Fibroblast of peridontal ligament (primary cell): ENCODE results near the gene FAM20A.
"Not testable (repeated sequence)": the region's sequence is repeated elsewhere in the genome, so short reads cannot be mapped to it uniquely, and the experiment has no call there.

Experiments used
- DNase-seq: peaks from one replicate; pipeline ENCODE4 v3.0.0-alpha.2; 2010; ENCODE audit errors: extremely low read depth

FAM20A gene

DNA sequence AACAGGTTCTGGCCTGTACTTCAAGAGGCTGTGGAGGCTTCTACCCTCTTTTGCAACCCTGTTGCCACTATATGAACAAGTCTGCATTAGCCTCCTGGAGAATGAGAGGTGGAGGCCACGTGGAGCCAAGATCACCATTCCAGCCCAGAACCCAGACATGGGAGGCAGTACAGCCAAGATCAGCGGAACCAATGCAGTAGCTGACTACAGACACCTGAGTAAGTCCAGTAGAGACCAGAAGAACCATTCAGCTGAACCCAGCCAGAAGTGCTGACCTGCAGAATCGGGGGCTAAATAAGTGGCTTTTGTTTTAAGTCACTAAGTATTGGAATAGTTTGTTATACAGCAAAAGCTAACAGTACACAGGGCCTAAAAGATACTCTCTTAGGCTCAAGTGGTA lies 12.1 kb downstream of the FAM20A start:
- DNase-seq = no peak

- DNase-seq = no peak
Observed at GRCh38 chr17:68588362-68588761, 12.8 kb downstream of the FAM20A start.

DNA sequence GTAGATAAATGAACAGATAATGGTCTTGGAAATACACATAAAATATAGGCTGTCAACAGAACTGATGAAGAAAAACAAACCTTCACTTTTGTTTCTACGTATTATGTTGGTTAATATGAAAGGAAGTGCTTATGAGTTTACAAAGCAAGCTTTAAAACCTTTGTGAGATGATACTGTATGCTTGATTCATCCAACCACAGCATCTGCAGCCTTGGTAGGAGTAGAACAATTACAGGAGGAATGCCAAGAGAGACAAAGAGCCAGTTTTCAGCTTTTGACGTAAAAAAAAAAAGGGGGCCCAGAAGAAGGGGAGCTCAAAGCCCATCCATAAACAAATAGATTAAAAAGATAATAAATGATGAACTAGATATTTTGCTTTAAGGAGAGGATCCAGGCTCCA lies 13.3 kb downstream of the FAM20A start:
- peak; percentile 63 for DNase-seq

DNA sequence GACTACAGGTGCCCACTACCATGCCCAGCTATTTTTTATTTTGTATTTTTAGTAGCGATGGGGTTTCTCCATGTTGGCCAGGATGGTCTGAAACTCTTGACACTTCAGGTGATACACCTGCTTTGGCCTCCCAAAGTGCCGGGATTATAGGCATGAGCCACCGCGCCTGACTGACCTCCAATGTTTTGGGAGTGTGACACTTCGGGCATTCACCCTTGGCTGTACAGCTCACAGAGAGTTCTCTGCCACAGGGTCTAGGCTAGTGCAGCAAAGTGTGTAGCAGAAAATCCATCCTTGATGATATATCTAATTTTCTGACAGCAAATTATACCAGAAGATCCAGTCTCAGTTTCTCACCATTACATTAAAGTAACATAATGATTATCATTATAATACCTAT lies 14.1 kb downstream of the FAM20A start:
- no peak for DNase-seq

DNA sequence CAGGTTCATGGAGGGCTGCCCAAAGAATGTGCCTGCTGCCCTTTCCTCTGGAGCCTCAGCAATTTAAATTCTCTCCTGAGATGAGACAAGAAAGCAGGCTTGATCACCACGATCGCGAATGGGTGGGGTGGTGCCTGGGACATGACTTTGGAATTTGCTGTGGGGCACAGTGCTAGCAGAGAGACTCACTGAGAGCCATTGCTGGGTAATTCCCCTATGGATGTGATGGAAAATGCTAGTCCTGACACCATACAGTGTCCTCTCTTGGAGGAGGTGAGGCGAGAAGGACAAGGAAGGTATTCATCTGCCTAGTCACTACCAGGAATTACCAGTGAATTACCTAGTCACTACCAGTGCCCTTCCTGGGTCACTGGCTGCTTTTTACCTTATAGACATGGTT lies 15.5 kb downstream of the FAM20A start:
- DNase-seq = no peak

GRCh38 chr17:68584581-68585303 lies 16.4 kb downstream of the FAM20A start:
- no peak for DNase-seq

DNA sequence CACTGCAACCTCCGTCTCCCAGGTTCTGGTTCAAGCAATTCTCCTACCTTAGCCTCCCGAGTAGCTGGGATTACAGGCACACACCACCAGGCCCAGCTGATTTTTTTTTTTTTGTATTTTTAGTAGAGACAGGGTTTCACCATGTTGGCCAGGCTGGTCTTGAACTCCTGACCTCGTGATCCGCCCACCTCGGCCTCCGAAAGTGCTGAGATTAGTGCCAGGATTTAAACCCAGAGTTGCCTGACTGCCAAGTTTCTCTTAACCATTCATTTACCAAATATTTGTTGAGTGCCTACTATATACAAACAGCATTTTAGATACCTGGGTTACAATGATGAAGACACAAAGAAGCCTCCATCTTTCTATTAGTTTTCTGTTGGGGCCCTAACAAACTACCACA lies 18.3 kb downstream of the FAM20A start:
- not testable (repeated sequence) for DNase-seq

DNA sequence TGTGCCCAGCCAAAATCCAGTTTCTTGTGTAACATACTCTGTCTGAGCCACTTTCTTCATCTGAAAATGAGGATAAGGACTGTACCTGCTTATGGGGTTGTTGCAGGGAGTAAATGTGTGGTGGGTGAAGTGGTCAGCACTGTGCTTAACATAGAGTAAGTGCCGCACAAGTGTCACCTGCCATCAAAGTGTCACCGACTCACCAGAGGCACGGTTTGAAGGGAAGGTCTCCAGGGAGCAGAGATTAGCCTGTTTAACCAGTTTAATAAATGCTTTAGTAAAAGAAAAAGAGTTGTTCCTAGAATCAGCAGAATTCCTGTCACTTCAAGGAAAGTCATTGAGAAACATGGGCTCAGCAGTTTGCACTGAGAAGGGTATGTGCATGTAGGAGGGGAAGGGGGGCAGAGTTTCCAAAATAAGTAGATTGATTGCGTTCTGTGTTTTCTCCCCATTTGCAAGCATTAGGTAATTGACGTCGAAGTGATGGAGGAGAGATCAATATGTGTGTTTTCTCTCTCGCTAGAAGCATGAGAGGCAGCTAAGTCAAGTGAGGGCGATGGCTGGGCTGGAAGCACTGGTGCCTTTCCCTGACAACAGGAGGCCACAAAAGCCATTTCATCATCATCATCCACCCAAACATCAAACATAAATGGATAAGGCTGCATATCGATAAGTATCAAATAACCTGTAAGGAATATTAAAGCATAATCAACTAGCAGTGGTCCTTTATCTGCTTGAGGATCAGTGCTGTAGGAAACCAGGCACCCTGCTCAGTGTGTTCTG lies 19.1 kb downstream of the FAM20A start:
- no peak for DNase-seq

- peak; percentile 98 for DNase-seq
Observed at GRCh38 chr17:68580236-68580770, 20.9 kb downstream of the FAM20A start.

DNA sequence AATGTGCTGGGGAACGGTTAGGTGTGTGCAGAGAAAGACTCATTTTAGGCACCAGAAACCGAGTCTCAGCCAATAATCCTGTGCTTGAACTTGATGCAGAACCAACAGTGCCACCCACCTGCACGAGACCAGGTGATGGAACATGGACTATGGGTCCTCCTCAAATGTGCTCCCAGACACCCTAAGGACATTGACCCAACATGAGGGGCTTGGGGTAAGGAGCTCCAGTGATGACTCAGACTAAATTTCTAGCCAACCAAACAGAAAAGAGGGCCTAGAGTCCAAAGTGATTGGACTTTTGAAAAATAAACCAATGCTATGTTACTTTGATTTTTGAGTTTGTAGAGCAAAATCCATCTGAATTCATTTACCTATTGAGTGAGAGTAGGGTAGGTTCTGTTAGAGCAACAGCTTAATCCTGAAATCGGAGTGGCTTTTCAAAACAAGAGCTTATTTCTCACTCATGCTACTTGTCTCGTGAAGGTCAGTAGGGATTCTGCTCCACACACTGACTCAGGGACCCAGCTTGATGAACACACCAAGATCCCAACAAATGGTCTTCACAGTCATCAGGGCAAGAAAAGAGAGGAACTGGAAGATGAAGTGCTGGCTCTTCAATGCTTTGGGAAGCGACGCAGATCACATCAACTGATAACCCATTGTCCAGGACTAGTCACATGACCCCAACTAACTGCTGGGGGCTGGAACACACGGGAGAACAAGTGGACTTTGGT lies 21.8 kb downstream of the FAM20A start:
- DNase-seq = no peak

DNA sequence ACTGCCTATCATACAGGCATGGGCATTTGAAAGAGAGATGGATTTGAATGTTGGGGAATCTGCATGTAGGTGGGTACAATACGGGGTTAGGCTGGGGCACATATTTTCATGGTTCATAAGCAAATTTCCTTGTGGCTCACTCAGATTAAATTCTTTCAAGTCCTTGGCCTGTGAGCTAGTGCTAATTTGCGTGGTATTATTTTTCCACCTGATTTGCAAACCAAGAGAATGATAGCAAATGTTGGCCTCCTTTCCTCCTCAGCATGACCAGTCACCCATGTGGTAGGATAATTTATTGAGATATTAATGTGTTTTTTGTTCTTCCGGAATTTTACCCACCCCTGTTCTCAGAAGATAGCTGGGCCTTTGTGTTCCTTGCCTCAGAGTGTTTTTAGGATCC lies 22.9 kb downstream of the FAM20A start:
- no peak for DNase-seq

DNA sequence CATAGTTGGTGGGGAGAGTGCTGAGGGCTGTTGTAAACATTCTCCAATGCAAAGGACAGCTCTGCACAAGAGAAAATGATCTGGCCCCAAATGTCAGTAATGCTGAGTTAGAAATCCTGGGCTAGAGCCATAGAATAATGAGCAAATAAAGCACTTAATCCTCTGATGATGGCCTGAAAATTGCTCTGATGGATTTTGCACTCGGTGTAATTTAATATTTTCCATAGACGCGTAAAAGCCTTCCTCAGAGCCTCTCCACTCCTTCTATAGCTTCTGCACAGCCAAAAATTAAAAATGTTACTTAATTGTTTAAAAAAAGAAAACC lies 23.7 kb downstream of the FAM20A start:
- DNase-seq = no peak

GRCh38 chr17:68576811-68577496 lies 24.2 kb downstream of the FAM20A start:
- peak; percentile 88 for DNase-seq

DNA sequence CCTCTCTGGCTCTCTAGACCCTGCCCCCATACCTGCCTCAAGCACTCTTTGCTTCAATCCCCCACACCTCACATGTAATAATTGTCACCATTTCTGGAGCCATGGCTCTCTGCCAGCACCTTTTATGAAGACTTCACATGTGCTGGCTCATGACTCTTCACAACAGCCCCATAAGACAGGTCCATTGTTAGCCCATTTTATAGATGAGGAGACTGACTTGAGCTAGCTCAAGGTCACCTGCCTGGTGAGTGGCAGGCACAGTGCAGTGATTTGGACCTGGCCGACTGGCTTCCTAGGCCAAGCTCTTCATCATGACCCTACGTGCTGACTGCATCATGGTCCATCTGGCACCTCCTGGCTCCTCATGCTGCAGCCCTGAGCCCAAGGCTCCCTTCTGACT lies 25.0 kb downstream of the FAM20A start:
- DNase-seq = no peak

DNA sequence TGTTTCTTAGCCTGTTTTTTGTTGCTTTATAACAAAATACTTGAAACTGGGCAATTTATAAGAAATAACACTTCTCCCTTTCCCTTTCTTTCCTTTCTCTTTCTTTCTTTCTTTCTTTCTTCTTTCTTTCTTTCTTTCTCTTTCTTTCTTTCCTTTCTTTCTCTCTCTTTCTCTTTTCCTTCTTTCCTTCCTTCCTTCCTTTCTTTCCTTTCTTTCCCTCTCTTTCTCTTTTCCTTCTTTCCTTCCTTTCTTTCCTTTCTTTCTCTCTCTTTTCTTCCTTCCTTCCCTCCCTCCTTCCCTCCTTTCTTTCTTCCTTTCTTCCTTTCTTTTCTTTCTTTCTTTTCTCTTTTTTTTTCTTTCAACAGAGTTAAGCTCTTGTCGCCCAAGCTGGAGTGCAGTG lies 27.8 kb downstream of the FAM20A start:
- DNase-seq = no peak

DNA sequence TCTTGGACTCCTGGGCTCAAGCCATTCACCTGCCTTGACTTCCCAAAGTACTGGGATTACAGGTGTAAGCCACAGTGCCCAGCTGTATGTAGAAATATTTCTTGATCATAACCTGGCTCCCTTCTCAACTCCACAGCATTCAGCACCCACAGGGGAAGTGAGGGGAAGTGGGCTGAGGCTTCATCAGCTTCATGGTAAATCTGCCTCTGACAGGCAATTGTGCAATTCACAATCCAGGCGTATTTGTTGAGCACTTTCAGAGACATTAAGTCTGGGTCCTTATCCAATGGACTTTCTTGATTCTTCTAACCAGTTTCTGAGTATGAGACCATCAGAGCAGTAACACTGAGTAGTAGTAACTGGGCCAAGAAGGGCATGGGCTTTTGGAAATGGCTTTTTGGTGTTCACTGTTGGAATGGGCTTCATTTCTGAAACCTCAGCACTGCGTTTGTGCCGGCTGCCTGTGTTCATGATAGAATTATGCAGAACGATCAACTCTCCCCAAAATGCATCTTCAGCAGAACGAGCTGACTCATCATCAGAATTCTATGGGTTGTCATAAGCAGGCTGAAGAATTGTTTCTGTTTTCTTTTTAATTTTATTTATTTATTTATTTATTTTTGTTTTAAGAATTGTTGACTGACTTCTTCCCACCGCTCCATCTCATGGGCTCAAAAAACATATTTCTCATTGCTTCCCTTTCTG lies 28.9 kb downstream of the FAM20A start:
- no peak for DNase-seq

DNA sequence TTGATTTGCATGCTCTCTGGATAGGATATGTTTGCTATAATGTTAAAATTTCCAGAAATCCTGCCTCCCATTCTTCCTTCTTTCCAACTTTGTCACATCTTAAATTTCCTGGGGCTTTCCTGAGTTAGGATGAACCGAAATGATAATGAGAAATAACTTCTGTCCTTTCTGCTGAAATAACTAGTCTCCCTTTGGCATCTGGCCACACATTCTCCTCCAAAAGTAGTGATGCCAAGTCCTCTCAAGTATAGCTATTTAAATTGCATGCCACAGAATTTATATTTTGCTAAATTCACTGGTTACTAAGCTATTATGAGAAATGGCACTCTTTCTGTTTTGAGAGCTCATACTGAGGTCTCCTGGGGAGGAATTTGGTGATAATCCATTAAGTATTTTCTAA lies 30.6 kb downstream of the FAM20A start:
- DNase-seq = peak; percentile 64

DNA sequence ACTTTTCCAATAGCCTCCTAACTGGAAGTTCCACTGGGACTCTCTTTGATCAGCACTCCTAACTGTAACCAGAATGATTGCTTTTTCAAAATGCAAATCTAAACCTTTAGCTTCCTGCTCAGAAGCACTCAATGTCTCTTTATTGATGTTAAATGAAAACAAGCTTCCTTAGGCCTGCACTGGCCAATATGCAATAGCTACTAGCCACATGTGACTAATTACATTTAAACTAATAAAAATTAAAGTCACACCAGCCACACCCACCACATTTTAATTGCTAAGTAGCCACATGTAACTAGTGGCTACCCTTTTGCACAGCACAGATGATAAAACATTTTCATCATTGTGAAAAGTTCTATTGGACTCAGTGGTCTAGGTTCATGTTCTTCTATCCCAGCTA lies 31.8 kb downstream of the FAM20A start:
- DNase-seq = no peak

- no peak for DNase-seq
Observed at GRCh38 chr17:68568581-68568980, 32.6 kb downstream of the FAM20A start.

- DNase-seq = no peak
Observed at GRCh38 chr17:68567581-68567980, 33.6 kb downstream of the FAM20A start.

- DNase-seq = no peak
Observed at GRCh38 chr17:68567035-68567434, 34.1 kb downstream of the FAM20A start.

GRCh38 chr17:68566442-68566738 lies 34.8 kb downstream of the FAM20A start:
- DNase-seq = no peak
